Vagina (tissue), 2 donors: ENCODE data around the gene UBE2L3.

Experiments used
- POLR2AphosphoS5 ChIP-seq, 2 donors: sonication (generic); formaldehyde crosslinking; IDR thresholded peaks; one replicate each; pipeline ENCODE4 v1.9.0; 2017; ENCODE audit warnings: antibody characterized with exemption in 2 of 2, mild to moderate bottlenecking in 2 of 2, low read depth in 1 of 2; ENCODE audit not compliant: insufficient read depth in 1 of 2
- TF ChIP-seq, protein P1 (sequence below), 3 experiments: fragments of 450-650 bp in 2 of 3; fragments of 200-600 bp in 1 of 3; sonication (generic) in 1 of 3; IDR thresholded peaks; one replicate each; pipeline ENCODE4 v1.5.1; 2017 to 2019; ENCODE audit warnings: antibody characterized with exemption in 3 of 3, mild to moderate bottlenecking in 2 of 3, moderate library complexity in 2 of 3

- TF ChIP-seq, protein P1, sequence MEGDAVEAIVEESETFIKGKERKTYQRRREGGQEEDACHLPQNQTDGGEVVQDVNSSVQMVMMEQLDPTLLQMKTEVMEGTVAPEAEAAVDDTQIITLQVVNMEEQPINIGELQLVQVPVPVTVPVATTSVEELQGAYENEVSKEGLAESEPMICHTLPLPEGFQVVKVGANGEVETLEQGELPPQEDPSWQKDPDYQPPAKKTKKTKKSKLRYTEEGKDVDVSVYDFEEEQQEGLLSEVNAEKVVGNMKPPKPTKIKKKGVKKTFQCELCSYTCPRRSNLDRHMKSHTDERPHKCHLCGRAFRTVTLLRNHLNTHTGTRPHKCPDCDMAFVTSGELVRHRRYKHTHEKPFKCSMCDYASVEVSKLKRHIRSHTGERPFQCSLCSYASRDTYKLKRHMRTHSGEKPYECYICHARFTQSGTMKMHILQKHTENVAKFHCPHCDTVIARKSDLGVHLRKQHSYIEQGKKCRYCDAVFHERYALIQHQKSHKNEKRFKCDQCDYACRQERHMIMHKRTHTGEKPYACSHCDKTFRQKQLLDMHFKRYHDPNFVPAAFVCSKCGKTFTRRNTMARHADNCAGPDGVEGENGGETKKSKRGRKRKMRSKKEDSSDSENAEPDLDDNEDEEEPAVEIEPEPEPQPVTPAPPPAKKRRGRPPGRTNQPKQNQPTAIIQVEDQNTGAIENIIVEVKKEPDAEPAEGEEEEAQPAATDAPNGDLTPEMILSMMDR (IDR thresholded peaks at IDR 0.05), result no peak
- TF ChIP-seq POLR2AphosphoS5 (IDR thresholded peaks at IDR 0.05; ENCODE audit: insufficient read depth in 1 of 2, low read depth in 1 of 2), result no peak
Observed at GRCh38 chr22:21592422-21592821, 24.9 kb downstream of the UBE2L3 start.
